ENCODE data around the gene FAM193A. TPM values are rescaled to one million over a fixed set of nuclear protein-coding genes. Genes with fewer than 3 reads are reported as not detected.
"Not testable (repeated sequence)": the region's sequence is repeated elsewhere in the genome, so short reads cannot be mapped to it uniquely, and the experiment has no call there.

FAM193A gene
- total and polyA plus RNA-seq, 11 donors = 9.7 to 21.0 (median 16.3) TPM

DNA sequence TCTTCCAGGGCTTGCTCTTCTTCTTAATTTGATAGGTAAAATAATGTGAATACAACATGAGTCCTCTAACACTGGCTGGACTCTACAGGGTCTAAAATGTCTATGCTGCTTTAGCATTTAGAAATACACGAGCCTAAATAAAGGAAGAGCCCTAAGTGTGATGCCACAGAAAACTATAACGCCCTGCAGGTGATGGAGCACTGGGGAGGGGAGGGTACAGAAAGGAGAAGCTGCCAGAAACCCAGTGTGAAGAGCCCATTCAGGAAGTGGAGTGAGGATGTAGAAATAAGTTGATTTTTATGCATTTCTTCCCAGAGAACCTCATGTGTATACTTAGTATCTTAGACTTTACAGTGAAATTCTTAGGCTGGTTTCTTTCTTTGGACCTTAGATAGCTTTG is 136.3 kb downstream of the FAM193A start:
- WGBS, 4 donors = 62 to 82% (median 71%) methylated on average over 2 of the region's 2 CpGs
- no peaks in the 10 kb centered on the region for H3K9me3 ChIP-seq
- intact Hi-C loops (cut with DNase I) = no loop called here
- no peak overlapping the region for H3K27ac ChIP-seq
- TF ChIP-seq, protein P1, sequence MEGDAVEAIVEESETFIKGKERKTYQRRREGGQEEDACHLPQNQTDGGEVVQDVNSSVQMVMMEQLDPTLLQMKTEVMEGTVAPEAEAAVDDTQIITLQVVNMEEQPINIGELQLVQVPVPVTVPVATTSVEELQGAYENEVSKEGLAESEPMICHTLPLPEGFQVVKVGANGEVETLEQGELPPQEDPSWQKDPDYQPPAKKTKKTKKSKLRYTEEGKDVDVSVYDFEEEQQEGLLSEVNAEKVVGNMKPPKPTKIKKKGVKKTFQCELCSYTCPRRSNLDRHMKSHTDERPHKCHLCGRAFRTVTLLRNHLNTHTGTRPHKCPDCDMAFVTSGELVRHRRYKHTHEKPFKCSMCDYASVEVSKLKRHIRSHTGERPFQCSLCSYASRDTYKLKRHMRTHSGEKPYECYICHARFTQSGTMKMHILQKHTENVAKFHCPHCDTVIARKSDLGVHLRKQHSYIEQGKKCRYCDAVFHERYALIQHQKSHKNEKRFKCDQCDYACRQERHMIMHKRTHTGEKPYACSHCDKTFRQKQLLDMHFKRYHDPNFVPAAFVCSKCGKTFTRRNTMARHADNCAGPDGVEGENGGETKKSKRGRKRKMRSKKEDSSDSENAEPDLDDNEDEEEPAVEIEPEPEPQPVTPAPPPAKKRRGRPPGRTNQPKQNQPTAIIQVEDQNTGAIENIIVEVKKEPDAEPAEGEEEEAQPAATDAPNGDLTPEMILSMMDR (IDR thresholded peaks at IDR 0.05) = no peak
- no peak for TF ChIP-seq POLR2A (IDR thresholded peaks at IDR 0.05)
- DNase-seq (no peak), ATAC-seq (no peak)
- H3K4me3 ChIP-seq = no peak overlapping the region
- no peaks in the 10 kb centered on the region for H3K27me3 ChIP-seq
- peaks cover 0 to 88% (median 67%) of the 10 kb centered on the region in 9 donors for H3K36me3 ChIP-seq
- peaks cover 0 to 15% (median 0%) of the 10 kb centered on the region in 12 donors for H3K4me1 ChIP-seq

DNA sequence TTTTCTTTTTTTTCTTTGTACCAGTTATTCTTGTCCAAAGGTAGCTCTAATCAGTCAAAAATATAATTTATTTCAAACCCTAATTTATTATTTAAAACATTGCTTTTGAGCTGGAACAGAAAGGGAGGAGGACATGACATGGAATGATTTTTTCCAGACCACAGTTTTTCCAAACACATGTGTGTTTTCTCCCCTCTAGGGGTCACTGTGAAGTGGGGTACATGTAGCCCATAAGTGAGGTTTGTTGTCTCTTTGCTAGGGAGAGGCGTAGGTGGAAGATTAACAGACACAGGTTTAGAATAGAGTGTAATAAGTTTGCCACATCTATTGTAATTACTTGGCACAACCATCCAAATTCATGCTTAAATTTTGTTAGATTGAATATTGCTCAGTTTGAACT is 136.7 kb downstream of the FAM193A start:
- ATAC-seq = no peak
- TF ChIP-seq, protein P1 (IDR thresholded peaks at IDR 0.05) = peak in 5 of 12 donors; percentile 14 to 30 (median 21)
- TF ChIP-seq POLR2A (IDR thresholded peaks at IDR 0.05) = no peak
- Histone ChIP-seq H3K4me3 (no peak overlapping the region), H3K4me1 (peaks cover 0 to 12% (median 0%) of the 10 kb centered on the region in 12 donors), H3K27me3 (no peaks in the 10 kb centered on the region), H3K27ac (no peak overlapping the region), H3K36me3 (peaks cover 0 to 89% (median 69%) of the 10 kb centered on the region in 9 donors), H3K9me3 (no peaks in the 10 kb centered on the region)
- 63 to 85% (median 78%) methylated on average over 1 of the region's 1 CpG for WGBS, 4 donors
- DNase-seq = no peak
- intact Hi-C loops (cut with DNase I) = no loop called here

DNA sequence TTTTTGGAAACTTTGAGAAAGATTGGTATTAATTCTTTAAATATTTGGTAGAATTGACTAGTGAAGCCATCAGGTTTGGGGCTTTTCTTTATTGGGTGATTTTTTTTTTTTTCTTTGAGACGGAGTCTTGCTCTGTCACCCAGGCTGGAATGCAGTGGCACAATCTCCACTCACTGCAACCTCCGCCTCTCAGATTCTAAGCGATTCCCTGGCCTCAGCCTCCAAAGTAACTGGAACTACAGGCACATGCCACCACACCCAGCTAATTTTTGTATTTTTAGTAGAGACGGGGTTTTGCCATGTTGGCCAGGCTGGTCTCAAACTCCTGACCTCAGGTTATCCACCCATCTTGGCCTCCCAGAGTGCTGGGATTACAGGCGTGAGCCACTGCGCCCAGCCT is 143.3 kb downstream of the FAM193A start:
- 94 to 97% (median 95%) methylated on average over 6 of the region's 6 CpGs for WGBS, 4 donors
- H3K27me3 ChIP-seq; H3K9me3 ChIP-seq; DNase-seq; H3K4me3 ChIP-seq; intact Hi-C loops (cut with DNase I); ATAC-seq; H3K4me1 ChIP-seq; H3K27ac ChIP-seq: not testable (repeated sequence)
- H3K36me3 ChIP-seq = peaks cover 0 to 78% (median 54%) of the 10 kb centered on the region in 9 donors

DNA sequence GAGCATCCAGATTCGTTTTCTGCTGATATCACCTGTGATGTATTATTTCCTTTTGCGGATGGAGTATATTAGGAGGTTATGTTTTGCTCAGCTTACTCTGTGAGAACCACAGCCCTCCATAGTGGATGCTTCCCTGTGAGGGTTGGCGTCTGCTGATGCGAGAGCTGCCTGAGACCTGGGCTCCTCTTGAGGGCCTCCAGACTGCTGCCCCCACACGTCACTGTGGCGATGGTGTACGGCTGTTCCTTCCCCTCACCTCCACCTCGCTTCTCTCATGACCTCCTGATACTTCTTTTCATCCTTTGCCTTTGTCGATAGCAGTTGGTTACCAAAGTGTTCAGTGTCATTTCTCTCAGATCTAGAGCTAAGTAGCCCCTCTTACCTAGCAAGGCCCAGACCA is 148.0 kb downstream of the FAM193A start:
- WGBS, 4 donors = 95 to 97% (median 96%) methylated on average over 9 of the region's 9 CpGs
- DNase-seq = no peak
- TF ChIP-seq, protein P1 (IDR thresholded peaks at IDR 0.05) = no peak
- no peak for TF ChIP-seq POLR2A (IDR thresholded peaks at IDR 0.05)
- Histone ChIP-seq H3K27ac (no peak overlapping the region), H3K9me3 (no peaks in the 10 kb centered on the region), H3K4me3 (no peak overlapping the region), H3K27me3 (no peaks in the 10 kb centered on the region), H3K36me3 (peaks cover 0 to 86% (median 75%) of the 10 kb centered on the region in 9 donors), H3K4me1 (peaks cover 0 to 8% (median 0%) of the 10 kb centered on the region in 12 donors)
- ATAC-seq = no peak
- intact Hi-C loops (cut with DNase I) = no loop called here

DNA sequence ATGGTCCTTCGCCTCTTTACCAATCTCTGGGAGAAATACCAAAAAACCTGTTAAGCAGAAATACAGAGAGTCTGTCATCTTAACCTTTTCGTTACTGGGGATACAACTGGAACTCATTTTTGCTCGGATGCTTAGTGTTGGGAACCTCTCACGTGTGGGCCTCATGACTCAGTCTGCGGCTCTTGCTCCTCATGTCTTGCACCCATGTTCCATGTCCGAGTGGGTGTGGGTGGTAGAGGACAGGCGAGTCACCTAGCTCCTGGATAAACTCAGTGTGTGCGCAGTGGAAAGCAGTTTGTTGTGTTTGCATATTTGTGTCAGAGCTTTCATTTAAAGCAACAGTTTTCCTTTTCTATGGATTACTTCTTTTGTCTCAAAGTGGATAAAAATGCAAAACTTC is 149.1 kb downstream of the FAM193A start:
- Histone ChIP-seq H3K4me3 (no peak overlapping the region), H3K4me1 (peaks cover 0 to 8% (median 0%) of the 10 kb centered on the region in 12 donors), H3K9me3 (no peaks in the 10 kb centered on the region), H3K27ac (no peak overlapping the region), H3K36me3 (peaks cover 0 to 94% (median 83%) of the 10 kb centered on the region in 9 donors), H3K27me3 (no peaks in the 10 kb centered on the region)
- TF ChIP-seq, protein P1 (IDR thresholded peaks at IDR 0.05) = no peak
- no peak for TF ChIP-seq POLR2A (IDR thresholded peaks at IDR 0.05)
- intact Hi-C loops (cut with DNase I) = no loop called here
- DNase-seq = no peak
- 97% methylated on average over 8 of the region's 8 CpGs for WGBS, 4 donors
- no peak for ATAC-seq
